ENCODE measurements around the gene KANK2.

Gene KANK2

DNA sequence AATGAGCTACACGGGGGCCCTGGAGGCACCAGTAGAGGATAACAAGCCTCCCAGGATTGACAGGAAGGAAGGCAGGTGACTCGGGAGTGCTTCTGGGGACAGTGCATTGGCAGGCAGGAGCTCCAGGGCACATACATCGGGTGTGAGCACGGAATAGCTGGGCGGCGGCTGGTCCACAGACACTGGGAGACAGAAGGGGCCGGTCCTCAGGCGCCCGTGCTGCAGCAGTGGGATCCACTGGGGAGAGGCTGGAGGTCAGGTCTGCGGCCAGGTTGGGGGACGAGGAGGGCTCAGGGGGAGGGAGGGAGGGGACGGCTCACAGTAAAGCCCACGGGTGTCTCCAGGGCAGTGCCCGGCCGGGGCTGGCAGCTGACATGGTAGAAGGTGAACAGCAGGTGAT, 40.0 kb upstream of the KANK2 start:
- no peak overlapping the region for H3K4me3 ChIP-seq (replicated peaks; ENCODE audit: low read depth, low read length)
- H3K36me3 ChIP-seq (ENCODE audit: control insufficient read depth, insufficient read depth, low read length) = no peaks in the 10 kb centered on the region; the same call in none of the 2 replicates
- TF ChIP-seq, protein P1, sequence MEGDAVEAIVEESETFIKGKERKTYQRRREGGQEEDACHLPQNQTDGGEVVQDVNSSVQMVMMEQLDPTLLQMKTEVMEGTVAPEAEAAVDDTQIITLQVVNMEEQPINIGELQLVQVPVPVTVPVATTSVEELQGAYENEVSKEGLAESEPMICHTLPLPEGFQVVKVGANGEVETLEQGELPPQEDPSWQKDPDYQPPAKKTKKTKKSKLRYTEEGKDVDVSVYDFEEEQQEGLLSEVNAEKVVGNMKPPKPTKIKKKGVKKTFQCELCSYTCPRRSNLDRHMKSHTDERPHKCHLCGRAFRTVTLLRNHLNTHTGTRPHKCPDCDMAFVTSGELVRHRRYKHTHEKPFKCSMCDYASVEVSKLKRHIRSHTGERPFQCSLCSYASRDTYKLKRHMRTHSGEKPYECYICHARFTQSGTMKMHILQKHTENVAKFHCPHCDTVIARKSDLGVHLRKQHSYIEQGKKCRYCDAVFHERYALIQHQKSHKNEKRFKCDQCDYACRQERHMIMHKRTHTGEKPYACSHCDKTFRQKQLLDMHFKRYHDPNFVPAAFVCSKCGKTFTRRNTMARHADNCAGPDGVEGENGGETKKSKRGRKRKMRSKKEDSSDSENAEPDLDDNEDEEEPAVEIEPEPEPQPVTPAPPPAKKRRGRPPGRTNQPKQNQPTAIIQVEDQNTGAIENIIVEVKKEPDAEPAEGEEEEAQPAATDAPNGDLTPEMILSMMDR (IDR thresholded peaks at IDR 0.05; ENCODE audit: insufficient read depth, low read length, poor library complexity, severe bottlenecking) = no peak
- no peaks in the 10 kb centered on the region for H3K27me3 ChIP-seq (replicated peaks; ENCODE audit: control insufficient read depth, insufficient read depth, low read length)
- DNase-seq (ENCODE audit: extremely low read depth, insufficient read length) = no peak

DNA sequence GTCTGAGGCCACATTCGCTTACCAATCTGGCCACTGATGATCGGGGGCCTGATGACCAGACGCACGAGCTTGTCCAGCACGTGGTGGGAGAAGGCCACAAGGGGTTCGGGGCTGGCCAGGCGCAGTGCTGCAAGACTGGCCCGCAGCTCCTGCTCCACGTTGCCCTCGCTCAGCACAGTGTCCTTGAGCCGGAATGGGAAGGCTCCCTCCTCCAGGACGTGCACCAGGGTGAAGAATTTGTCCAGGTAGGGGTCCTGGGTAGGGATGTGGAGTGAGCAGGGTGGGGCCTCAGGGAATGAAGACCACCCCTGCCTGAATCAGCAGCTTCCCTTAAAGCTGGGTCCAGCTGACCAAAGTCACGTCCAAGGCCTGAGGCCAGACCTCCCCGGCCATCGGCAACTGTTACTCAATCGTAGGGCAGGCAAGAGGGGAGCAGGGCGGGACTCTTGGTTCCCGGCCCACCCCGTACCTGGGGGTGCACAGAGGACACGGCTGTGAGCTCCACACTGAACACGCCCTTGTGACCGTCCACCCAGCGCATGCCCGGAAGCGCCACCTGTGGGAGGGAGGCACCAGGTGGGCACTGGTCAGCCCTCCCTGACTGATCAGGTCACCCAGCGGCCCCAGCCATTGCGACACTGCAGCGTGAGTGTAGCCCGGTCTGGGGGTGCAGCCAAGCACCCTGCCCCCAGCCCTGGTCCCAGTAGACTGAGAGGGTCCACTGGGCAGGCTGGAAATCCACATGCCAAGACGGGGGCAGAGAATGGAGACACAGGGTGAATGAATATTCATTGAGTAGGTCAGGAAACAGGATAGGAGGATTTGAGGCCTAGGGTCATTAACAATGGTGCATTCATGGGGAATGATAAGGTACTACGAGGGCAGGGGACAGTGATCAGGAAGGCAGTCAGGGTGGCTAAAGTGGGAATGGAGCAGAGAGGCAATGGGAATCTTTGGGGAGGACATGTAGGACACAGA, 39.3 kb upstream of the KANK2 start:
- no peaks in the 10 kb centered on the region for H3K27me3 ChIP-seq (replicated peaks; ENCODE audit: control insufficient read depth, insufficient read depth, low read length)
- no peak overlapping the region for H3K4me3 ChIP-seq (replicated peaks; ENCODE audit: low read depth, low read length)
- H3K36me3 ChIP-seq (ENCODE audit: control insufficient read depth, insufficient read depth, low read length) = no peaks in the 10 kb centered on the region; the same call in 1 of the 2 replicates
- TF ChIP-seq, protein P1 (IDR thresholded peaks at IDR 0.05; ENCODE audit: insufficient read depth, low read length, poor library complexity, severe bottlenecking) = no peak
- no peak for DNase-seq (ENCODE audit: extremely low read depth, insufficient read length)

DNA sequence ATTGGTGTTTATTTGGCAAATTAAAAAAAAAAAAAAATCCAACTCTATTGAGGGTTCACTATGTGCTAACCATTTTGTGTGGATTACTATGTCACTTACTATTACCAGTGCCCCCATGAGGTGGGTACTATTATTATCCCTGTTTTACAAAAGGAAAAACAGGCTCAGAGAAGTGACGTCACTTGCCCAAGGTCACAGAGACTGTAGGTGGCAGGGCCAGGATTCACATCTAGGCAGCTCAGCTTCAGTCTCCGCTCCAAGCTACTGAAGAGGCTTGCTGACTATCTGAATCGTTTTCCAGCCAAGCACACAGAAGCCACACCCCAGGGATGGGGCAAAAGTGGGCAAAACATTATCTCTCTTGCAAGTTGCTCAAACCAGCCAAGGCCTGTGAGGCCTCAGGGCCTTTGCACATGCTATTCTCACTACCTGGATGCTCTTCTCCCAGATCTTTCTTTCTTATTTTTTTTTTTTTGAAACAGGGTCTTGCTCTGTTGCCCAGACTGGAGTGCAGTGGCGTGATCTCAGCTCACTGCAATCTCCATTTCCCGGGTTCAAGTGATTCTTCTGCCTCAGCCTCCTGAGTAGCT, 37.2 kb upstream of the KANK2 start:
- H3K36me3 ChIP-seq (ENCODE audit: control insufficient read depth, insufficient read depth, low read length) = no peaks in the 10 kb centered on the region; the same call in 1 of the 2 replicates
- H3K27me3 ChIP-seq (replicated peaks; ENCODE audit: control insufficient read depth, insufficient read depth, low read length) = no peaks in the 10 kb centered on the region
- TF ChIP-seq, protein P1 (IDR thresholded peaks at IDR 0.05; ENCODE audit: insufficient read depth, low read length, poor library complexity, severe bottlenecking) = no peak
- DNase-seq (ENCODE audit: extremely low read depth, insufficient read length) = no peak
- H3K4me3 ChIP-seq (replicated peaks; ENCODE audit: low read depth, low read length) = no peak overlapping the region

DNA sequence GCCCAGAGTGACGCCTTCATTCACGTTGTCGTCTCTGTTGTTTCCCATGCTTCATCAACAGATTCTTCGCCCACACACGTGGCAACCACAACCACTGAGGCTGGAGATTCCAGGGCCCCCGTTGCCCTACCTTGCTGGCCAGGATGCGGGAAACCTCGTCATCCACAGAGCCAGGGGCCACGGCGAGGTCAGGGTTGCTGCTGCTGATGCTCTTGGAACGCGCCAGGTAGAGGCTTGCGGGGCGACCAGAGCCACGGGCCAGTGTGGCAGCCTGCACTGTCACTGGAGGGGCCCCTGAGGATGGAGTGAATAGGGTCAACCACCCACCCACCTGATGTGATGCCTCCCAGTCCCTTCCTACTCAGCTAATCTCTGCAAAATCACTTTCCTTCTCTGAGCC, 35.7 kb upstream of the KANK2 start:
- Histone ChIP-seq H3K4me3 (replicated peaks; ENCODE audit: low read depth, low read length) (no peak overlapping the region), H3K36me3 (ENCODE audit: control insufficient read depth, insufficient read depth, low read length) (no peaks in the 10 kb centered on the region; the same call in 1 of the 2 replicates), H3K27me3 (replicated peaks; ENCODE audit: control insufficient read depth, insufficient read depth, low read length) (no peaks in the 10 kb centered on the region)
- TF ChIP-seq, protein P1 (IDR thresholded peaks at IDR 0.05; ENCODE audit: insufficient read depth, low read length, poor library complexity, severe bottlenecking) = no peak
- DNase-seq (ENCODE audit: extremely low read depth, insufficient read length) = no peak

DNA sequence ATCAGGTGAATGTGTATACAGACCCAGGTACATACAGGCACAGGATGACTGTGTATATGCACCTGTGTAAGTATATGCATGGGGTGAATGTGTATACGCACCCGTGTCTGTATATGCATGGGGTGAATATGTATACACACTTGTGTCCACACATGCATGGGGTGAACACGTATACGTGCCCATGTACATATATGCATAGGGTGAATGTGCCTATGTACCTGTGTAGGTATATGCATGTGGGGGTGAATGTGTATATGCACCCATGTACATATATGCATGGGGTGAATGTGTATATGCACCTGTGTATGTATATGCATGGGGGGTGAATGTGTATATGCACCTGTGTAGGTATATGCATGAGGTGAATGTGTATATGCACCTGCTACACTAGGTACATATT, 35.2 kb upstream of the KANK2 start:
- TF ChIP-seq, protein P1 (IDR thresholded peaks at IDR 0.05; ENCODE audit: insufficient read depth, low read length, poor library complexity, severe bottlenecking) = no peak
- Histone ChIP-seq H3K4me3 (replicated peaks; ENCODE audit: low read depth, low read length) (no peak overlapping the region), H3K36me3 (ENCODE audit: control insufficient read depth, insufficient read depth, low read length) (no peaks in the 10 kb centered on the region; the same call in 1 of the 2 replicates), H3K27me3 (replicated peaks; ENCODE audit: control insufficient read depth, insufficient read depth, low read length) (no peaks in the 10 kb centered on the region)
- no peak for DNase-seq (ENCODE audit: extremely low read depth, insufficient read length)
